HG02571 (cell line): ENCODE measurements around the gene RTL5.
A peak's percentile ranks its signal among the peaks of the same experiment; 100 is the strongest.

Source experiments
- ATAC-seq: cut with Tn5 transposase; IDR thresholded peaks from one replicate; pipeline ENCODE4 v1.9.1; 2021; ENCODE audit warnings: mild to moderate bottlenecking, moderate library complexity; ENCODE audit not compliant: unreplicated experiment

RTL5 gene

DNA sequence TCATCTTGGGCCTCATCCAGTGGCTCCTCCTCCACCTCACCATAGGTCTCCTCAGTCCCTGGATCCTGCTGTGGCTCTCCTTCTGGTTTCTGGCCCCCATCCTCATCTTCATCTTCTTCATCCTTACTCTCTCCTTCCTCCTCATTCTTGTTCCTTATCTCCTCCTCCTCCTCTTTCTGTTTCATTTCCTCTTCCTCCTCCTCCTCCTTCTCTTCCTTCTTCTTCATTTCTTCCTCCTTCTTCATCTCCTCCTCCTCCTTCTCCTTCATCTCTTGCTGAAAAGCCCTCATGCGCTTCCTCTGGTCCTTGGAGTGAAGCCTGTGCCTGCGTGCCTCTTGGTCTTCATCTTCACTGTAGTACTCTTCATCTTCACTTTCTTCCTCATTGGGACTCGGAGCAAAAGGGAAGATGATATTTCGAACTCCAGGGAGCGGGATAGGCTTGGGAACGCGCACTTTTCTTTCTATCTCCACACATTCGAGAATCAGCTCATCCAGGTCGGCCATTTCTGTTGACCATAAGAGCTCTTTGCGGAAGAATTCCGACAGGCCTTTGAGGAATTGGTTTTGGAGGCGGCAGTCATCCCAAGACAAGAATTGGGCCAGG lies 1.5 kb downstream of the RTL5 start:
- no peak for ATAC-seq

DNA sequence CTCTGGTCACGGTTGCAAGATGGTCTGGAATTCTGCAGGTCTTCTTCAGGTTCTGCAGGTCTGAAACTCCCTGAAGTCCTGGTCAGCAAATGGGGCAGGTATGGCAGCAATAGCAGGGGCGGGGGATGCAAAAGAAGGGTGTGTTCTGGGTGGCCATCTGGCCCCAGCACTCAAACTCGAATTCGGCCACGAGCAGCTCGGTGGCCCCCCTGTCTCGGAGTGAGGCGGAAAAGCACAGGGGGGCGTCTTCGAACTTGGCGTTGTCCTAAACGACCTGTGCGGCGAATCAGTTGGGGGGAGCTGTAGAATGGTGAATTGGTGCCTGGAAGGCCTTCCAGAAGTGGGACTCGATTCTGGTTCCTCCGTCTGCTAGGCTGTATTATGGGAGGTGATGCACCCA lies 2.1 kb downstream of the RTL5 start:
- no peak for ATAC-seq

DNA sequence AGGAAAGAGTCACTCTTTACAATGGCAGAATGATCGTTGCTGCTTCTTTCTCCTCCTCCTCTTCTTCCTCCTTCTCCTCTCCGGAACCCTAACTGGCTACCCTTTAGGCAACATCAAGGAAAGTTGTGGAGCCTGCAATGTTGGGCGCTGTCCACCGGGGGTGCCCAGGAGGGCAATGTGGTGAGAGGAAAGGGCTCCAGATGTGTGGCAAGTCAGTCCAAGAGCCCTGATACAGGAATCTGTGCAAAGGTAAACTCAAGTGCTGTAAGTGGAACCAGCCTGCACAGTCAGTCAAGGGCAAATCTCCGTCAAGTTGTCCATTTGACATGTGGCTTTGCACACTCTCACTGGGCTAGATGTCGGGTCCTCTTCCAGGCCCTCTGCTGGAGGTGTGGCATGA lies 2.8 kb downstream of the RTL5 start:
- no peak for ATAC-seq

DNA sequence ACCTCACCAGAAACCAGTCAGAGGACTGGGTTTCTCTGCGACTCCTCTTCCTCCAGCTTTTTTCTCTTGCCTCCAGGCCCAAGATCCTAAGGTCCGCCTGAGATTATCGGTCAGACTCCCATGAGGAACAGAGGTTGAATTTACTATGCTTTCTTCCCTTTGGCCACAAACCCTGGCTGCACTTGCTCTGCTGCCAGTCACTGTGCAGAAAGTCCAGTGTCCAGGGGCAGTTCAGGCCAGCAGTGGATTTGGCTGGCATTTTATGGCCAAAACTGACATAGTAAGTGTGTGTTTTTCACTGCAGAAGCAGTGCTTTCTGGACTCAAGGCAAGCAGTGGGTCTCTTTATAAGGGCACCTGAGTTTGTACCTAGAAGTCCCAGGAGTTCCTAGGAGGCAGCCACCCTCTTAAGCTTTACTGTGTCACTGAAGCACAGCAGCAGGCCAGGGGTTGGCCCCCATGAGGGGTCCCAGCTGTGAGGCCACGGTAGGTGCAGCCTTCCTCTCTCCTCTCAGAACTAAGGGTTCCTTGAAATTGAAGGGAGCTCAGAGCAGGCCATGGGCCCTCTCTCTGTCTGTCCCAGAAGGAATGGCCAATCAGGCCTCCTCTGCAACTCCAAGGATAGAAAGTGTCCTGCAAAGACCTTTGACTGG lies 3.4 kb downstream of the RTL5 start:
- ATAC-seq, result no peak

DNA sequence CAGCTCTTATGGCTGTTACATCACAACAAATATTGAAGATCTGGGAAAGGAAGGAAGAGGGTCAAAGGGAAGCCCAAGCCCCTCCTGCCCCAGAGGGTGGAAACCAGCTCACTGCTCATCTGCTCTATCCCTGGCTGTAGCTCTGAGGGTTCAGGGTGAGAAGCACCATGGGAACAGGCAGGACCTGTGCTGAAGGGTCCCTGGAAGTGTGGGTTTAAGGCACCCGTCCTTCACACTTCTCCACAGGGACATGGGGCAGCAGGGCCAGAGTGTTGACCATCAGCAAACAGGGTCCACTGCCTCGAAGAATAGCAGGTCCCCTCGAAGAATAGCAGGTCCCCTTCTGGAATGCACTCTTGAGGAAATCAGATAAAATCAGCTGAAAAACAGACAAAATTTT lies 4.4 kb downstream of the RTL5 start:
- no peak for ATAC-seq

DNA sequence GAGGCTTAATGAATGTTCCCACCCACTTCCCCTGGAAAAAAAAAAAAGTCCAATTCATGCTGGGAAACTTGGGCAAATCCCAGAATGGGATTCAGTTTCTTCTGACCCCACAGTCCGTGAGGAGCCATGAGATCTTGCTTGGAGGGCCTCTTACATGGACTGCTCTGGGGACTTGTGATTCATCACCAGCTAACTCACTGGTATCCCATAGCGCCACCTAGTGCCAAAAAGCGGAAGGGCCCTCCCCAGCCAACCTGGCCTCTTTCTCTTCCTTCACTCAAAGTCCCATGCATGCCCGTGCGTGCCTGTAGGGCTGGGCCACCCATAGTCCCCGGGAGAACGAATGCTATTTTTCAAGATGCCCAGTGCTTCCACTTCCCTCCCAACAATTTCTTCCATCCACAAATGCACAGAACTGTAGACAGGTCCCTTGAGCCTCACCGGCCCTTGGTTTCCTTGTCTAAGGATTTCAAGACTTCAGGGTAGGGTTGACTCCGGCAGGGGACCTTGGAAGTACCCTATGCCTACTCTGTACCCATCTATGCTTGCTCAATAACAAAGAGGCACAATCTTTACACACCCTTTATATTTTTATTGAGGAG lies 5.1 kb downstream of the RTL5 start:
- ATAC-seq, result peak; percentile 74

DNA sequence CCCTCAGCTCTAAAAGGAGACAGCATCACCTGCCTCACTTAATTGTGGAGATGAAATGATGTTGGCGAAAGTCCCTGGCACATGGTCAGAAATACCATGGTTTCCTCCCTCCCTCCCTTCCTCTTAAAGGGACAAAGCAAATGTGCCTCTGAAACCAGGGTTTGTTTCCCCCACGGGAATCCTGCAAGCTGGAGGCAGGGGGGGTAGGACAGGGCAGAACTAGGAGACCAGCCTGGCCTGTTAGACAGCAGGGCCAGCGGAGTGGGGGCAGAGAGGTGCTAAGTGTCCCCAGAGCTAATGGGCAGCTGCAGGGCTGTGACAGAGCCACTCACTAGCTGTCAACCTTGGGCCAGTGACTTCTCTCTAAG lies 5.7 kb downstream of the RTL5 start:
- no peak for ATAC-seq

DNA sequence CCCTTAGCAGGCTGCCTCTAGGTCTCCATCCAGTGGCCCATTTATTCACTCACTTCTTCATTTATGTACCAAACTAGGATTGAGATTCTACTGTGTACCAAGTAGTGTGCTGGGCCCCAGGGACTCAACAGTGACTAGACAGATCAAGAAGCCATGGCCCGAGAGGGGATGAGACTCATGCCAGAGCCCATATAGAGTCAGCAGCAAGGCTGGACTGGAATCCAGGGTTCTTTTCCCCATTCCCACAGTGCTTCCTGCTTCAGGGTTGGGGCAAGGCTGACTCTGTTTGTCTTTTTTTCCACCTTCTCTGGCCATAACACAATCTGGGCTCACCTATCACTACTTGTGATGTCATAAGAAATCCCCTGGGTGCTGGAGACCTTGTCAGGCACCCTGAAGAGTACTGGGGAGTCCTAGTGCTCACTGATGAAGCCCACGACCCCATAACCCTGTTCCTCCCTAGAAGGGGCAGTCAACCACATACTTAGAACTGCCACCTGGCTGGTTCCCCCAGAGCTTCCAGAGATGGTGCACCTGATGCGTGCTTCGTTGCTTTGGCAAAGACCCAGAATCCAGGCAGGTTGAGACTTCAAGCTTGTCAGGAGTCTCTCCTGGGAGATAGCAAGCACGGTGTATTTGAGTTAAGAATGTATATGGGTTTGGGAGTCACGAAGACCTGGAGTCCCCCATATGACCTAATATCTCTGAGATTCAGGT lies 6.2 kb downstream of the RTL5 start:
- ATAC-seq, result no peak

DNA sequence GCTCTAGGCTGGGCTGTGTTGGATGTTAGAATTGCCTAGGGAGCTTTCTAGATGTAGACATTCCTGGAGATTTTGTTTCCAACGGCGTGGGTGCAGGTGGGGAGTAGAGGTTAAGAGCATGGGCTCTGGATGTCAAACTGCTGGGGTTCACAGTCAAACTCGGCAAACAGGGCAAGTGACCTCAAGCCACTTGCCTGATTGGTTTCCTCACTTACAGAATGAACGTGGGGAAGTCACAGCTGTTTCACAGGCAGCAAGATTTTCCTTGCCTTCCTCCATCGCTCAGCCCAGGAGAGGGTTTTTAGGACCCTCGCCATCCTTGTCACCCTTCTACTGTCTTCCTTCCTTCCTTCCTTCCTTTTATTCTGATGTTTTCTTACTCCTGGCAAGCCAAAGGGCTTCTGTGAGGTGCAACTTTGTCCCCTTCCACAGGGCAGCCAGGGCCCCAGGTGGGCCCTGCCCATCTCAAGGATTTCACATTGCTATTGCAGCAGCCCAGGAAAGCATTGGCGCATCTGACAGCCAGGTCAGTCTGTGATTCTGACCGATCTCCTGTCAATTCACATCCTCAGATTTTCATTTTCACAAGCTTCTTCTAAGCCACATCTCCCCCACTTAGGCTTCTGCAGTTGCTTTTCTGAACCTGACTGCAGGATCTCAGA lies 7.0 kb downstream of the RTL5 start:
- no peak for ATAC-seq

DNA sequence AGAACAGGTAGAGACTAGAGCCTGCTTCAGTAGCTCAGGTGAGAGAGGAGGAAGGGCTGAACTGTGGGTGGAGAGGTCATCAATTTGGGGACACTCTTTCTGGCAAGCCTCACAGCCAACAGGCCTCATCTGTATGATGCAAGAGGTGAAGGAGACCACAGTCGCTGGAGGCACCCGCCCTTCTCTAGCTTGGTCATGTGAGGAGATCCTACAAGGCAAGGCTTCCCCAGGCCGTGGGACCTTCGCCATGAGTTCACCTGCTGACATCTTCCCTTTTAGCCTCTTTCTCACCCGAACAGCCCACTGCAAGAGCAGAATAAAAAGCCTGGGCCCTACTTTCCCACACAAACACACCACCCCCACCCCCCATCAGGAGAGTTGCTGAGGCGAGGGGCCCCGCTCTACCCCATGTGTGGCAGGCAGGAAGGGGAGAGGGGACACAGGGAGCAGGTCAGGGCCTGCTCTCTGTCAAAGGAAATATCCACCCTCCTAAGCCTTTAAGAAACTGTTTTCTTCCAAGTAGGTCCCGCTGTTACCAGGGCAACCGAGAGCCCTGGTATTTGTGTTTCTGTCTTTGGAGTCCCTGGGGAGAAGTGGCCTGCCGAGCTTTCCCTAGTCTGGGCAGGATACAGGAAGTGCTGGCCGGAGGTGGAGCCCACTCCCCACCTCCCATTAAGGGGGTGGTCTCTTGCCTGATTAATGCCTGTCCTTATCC lies 8.1 kb downstream of the RTL5 start:
- no peak for ATAC-seq

DNA sequence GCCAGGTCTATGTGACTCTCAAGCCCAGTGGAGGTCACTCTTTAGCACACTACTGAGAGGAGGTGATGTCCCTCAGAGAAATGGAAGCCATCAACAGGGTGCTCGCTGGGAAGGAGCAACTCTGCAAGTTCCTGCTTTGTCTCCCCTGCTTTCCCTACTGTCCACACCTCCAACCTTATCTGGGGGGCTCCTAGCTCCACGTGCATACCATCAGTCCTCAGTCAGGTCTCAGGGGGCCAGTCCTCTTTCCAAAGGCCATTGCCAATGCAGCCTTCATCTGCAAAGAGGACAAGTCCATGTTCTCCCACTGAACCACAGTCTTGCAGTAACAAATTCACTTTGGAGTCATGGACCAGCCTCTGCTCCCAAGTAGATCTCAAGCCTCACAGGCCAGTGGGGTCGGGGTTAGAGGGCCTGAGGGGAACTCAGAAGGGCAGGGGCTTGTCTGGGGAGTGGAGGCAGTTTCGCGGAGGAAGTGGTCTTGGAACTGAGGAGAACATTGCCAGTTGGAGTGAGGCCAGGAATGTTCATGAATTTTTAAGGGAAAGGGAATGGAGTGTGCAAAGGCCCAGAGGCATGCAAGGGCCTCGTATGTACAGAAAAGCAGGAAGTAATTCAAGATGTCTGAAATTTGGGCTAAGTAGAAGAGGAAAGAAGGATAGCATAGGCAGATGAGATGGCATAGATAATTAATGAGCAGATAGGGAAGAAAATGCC lies 8.9 kb downstream of the RTL5 start:
- no peak for ATAC-seq

DNA sequence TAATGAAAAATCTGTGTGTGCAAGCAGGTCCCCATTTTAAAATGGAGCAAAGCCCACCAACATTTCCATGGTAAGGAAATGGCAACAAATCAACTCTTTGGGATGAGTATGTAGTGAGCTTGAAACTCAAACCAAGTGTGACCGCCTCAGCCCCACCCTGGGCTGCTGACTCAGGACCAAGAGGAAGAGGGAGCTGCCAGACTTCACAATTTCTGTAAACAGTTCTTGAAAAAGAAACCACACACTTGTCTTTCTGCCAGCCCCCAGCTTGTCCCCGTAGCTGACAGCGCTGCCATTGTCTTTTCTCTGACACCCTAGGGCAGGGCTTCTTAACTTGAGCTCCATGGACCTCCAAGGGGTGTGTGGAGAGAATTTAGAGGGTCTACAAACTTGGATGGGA lies 10.3 kb downstream of the RTL5 start:
- peak; percentile 68 for ATAC-seq

DNA sequence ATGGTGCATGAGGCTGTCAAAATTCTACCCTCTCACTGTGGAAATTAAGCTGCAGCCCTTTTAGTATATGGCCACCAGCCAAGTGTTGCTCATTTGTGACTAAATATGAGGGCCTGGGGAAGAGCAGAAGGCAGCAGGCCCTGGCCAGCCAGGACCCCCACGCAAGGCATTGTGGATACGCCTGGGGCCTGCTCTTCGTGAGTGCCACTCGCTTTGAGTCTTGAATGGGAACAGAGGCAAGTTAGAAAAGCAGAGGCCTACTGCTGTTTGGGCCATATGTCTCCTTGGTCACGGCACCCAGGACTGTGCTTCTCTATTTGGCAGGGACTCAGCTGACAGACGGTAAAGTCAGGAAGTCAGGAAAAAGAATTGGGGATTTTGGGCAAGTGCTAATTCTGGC lies 10.9 kb downstream of the RTL5 start:
- ATAC-seq, result no peak

DNA sequence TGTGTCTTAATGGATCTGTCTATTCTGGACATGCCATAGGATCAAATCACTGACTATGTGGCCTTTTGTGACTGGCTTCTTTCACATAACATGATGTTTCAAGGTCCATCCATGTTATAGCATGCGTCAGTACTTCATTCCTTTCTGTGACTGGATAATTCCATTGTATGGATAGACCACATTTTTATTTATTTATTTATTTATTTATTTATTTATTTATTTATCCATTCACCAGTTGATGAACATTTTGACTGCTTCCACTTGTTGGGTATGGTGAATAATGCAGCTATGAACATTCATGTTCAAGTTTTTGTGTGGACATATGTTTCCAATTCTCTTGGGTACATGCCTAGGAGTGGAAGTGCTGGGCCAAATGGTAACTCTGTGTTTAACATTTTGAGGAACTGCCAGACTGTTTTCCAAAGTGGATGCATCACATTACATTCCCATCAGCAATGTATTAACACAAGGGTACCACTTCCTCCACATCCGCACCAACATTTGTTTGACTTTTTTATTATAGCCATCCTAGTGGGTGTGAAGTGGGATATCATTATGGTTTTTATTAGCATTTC lies 14.0 kb downstream of the RTL5 start:
- ATAC-seq, result no peak

DNA sequence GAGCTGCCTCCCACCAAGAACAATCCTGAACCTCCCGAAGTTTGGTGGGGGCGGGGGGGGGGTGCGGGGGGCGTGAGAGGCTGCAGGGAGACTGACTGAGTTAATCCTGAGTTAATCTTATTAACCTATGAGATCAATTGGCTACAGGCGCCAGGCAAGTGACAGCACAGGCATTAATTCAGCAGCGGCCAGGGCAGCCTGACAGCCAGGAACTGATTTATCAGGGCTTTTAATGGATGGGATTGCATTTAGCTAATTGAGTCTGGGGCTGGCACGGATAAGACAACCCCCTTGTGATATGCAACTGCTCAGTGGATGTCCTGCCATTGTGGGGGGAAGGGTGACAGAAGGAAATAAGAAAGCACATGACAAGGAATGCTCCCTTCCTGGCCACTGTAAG lies 16.3 kb downstream of the RTL5 start:
- no peak for ATAC-seq

DNA sequence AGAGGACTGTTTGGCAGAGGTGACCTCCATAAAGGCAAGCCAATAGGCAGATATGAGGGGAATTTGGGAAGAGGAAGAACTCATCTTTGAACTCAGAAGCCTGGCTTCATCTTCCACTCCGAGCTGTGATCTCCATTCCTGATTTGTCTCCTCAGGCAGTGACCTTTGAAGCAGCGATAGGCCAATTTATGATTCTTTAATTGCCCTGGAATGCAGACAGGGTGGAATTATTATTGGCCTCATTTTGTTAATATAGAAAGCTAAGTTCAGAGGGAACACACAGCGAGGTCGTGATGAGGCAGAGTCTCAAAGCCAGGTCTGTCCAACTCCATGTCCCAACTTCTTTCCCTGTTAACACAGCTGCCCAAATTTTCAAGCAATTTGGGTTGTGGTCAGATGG lies 16.9 kb downstream of the RTL5 start:
- no peak for ATAC-seq

DNA sequence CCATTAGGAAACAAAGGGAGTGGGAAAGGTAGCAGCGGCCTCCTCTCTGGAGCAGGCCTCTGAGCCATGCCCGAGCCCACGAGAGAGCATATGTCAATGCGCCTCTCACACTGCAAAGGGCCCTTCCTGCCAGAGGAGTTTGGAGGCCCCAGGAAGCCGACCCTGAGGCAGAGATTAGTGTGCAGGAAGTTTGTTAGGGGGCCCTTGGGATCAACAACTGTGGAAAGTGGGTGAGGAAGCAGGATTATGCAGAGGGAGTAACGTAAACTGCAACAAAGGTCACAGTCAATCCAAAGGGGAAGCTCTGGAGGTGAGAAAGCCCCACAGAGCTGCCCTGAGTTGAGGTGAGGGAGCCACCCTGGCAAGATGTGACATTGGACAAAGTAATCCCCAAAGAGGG lies 17.4 kb downstream of the RTL5 start:
- no peak for ATAC-seq

DNA sequence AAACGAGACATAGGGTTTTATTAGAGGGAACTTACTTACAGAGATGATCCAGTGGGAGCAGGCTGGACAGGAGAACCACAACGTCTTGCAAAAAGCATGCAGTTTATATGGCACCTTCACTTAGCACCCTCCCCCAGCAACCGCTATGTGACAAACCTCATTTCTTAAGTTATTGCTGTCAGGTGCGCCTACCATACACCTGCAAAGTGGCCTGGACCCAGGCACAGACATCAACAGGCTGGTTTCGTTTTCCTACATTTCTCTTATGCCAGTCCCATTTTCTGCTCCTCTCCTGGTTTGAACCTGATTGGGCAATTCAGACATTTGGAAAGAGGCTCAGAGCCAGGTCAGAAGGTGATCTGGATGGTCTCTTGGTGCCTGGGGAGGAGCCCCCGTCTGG lies 18.3 kb downstream of the RTL5 start:
- no peak for ATAC-seq

DNA sequence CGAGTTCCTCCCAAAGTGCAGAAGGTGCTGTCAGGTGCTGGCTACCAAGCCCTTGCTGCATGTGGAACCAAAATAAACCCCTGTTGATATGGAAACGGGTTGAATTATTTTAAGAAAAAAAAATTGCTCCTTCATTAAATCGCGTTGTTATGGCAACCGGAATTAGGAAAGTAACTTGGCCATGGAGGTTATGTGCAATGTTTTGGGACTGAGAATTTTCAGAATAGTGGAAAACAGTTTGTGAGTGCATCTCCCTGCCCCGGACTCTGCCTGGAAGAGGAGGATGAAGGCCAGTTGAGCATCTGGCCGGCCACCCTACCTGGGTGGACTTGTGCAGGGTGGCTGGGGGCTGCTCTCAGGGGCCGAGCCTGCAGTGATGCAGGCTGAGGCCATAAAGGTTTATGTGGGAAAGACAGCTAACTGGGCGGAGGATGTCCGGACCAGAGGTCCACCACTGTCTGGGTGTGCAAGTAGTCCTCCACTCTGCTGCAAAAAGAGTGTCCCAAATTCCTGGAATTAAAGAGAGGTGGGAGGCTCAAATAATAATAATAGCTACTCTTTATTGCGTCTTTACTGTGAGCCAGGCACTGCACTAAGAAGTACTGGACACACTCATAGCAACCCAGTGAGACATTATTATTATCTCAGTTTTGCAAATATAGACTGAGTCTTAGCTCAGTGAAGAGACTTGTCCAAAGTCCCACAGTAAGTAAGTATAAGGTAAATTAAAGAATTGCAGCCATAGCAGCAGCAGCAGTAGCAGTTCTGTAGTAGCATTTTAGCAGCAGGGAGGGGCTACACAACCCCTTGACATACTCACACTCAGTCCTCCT lies 20.6 kb downstream of the RTL5 start:
- ATAC-seq, result no peak
